H1 (cell line): ENCODE data around the gene WNT7A. TPM values are rescaled to one million over a fixed set of nuclear protein-coding genes. Genes with fewer than 3 reads are reported as not detected.

ENCODE experiments used
- CTCF ChIA-PET: fragments of 300-600 bp; sonication (Branson Sonifier 250); formaldehyde crosslinking; loops from one replicate; lab custom pipeline; 2021; ENCODE audit not compliant: partially characterized antibody; lab: Charles Lee
- POLR2A ChIA-PET: fragments of 300-600 bp; sonication (Branson Sonifier 250); formaldehyde crosslinking; loops from one replicate; lab custom pipeline; 2021; ENCODE audit warnings: inconsistent platforms; ENCODE audit not compliant: partially characterized antibody; lab: Charles Lee
- DNase-seq, 2 experiments: peaks; one replicate each; pipeline versions ENCODE4 v3.0.0 to v3.0.0-alpha.2; 2010 to 2022; ENCODE audit warnings: low spot score in 2 of 2, low read depth in 1 of 2, mixed read lengths in 1 of 2
- FAIRE-seq: peaks from 2 replicates; lab custom pipeline; 2011; peaks lifted over from hg19 to GRCh38; lab: Jason Lieb, UNC
- H2AFZ ChIP-seq: 2 replicates; pipeline ENCODE4 v1.8.1; 2012; ENCODE audit warnings: low read length, inconsistent platforms
- H2AK5ac ChIP-seq: 2 replicates; pipeline ENCODE4 v1.6.1; 2013; ENCODE audit warnings: low read depth, low read length
- H2BK120ac ChIP-seq: replicated peaks from 2 replicates; pipeline ENCODE3; 2013; ENCODE audit warnings: low read depth, low read length, inconsistent platforms
- H2BK12ac ChIP-seq: 2 replicates; pipeline ENCODE4 v1.6.1; 2013; ENCODE audit warnings: low read depth, low read length
- H2BK15ac ChIP-seq: 2 replicates; pipeline ENCODE4 v1.6.1; 2013; ENCODE audit warnings: low read length
- H2BK20ac ChIP-seq: 2 replicates; pipeline ENCODE4 v1.6.1; 2013; ENCODE audit warnings: low read length
- H2BK5ac ChIP-seq: 2 replicates; pipeline ENCODE4 v1.6.1; 2013; ENCODE audit warnings: low read depth, low read length
- H3K14ac ChIP-seq: 2 replicates; pipeline ENCODE4 v1.6.1; 2013; ENCODE audit warnings: inconsistent platforms; ENCODE audit not compliant: insufficient read length
- H3K18ac ChIP-seq: 2 replicates; pipeline ENCODE4 v1.6.1; 2013; ENCODE audit warnings: low read length; ENCODE audit errors: extremely low read depth
- H3K23ac ChIP-seq: 2 replicates; pipeline ENCODE4 v1.6.1; 2013; ENCODE audit warnings: inconsistent platforms; ENCODE audit not compliant: insufficient read length
- H3K23me2 ChIP-seq: 2 replicates; pipeline ENCODE4 v1.6.1; 2013; ENCODE audit warnings: low read depth, low read length
- H3K27ac ChIP-seq: 2 replicates; pipeline ENCODE4 v1.6.1; 2011; ENCODE audit warnings: low read depth, low read length, inconsistent platforms
- H3K27me3 ChIP-seq, 4 experiments: replicated peaks in 1 of 4; 1 replicate in 1 of 4; 2 replicates in 3 of 4; pipeline versions ENCODE4 v1.6.1 to v1.8.1; 2011 to 2013; ENCODE audit warnings: low read length in 3 of 4, mild to moderate bottlenecking in 3 of 4, inconsistent platforms in 2 of 4, mixed read lengths in 2 of 4, moderate library complexity in 1 of 4; ENCODE audit not compliant: control insufficient read depth in 3 of 4, insufficient read depth in 3 of 4; ENCODE audit errors: extremely low read depth in 1 of 4
- H3K36me3 ChIP-seq, 4 experiments: 2 replicates each; pipeline versions ENCODE4 v1.6.1 to v1.8.1; 2011 to 2013; ENCODE audit warnings: mild to moderate bottlenecking in 4 of 4, low read length in 3 of 4, moderate library complexity in 2 of 4, control low read depth in 1 of 4, inconsistent platforms in 1 of 4; ENCODE audit not compliant: insufficient read depth in 4 of 4, control insufficient read depth in 2 of 4
- H3K4ac ChIP-seq: replicated peaks from 2 replicates; pipeline ENCODE3; 2013; ENCODE audit warnings: low read length, low read depth, mixed read lengths, inconsistent platforms; ENCODE audit not compliant: insufficient read length
- H3K4me1 ChIP-seq, 4 experiments: replicated peaks in 1 of 4; 1 replicate in 1 of 4; 2 replicates in 3 of 4; pipeline versions ENCODE4 v1.6.1 to v1.8.1; 2011 to 2013; ENCODE audit warnings: low read length in 3 of 4, inconsistent platforms in 2 of 4, mixed read lengths in 1 of 4; ENCODE audit not compliant: insufficient read depth in 4 of 4, control insufficient read depth in 3 of 4
- H3K4me2 ChIP-seq, 2 experiments: 2 replicates each; pipeline versions ENCODE4 v1.6.1 to v1.8.1; 2011 to 2013; ENCODE audit warnings: low read depth in 2 of 2, low read length in 2 of 2, control low read depth in 1 of 2, inconsistent platforms in 1 of 2, mild to moderate bottlenecking in 1 of 2; ENCODE audit not compliant: insufficient read depth in 1 of 2
- H3K4me3 ChIP-seq, 4 experiments: fragments of 200-600, 300-600 bp in 1 of 4; sonication (generic), shearing (Covaris generic), sonication (Bioruptor Twin) in 1 of 4; 2 replicates each; pipeline versions ENCODE4 v1.5.1 to v1.8.1; 2011 to 2016; ENCODE audit warnings: low read length in 4 of 4, low read depth in 3 of 4, control low read depth in 2 of 4, inconsistent platforms in 2 of 4, mild to moderate bottlenecking in 2 of 4, mixed read lengths in 1 of 4, moderate library complexity in 1 of 4; ENCODE audit not compliant: insufficient read depth in 2 of 4; ENCODE audit errors: extremely low read depth in 1 of 4
- H3K56ac ChIP-seq: replicated peaks from 2 replicates; pipeline ENCODE3; 2013; ENCODE audit warnings: low read depth, mild to moderate bottlenecking, mixed read lengths, low read length, inconsistent platforms; ENCODE audit not compliant: insufficient read length
- H3K79me1 ChIP-seq: 2 replicates; pipeline ENCODE4 v1.6.1; 2013; ENCODE audit warnings: low read depth, low read length, control low read depth
- H3K79me2 ChIP-seq, 2 experiments: 2 replicates each; pipeline versions ENCODE4 v1.6.1 to v1.8.1; 2012 to 2013; ENCODE audit warnings: low read length in 2 of 2, mild to moderate bottlenecking in 2 of 2, inconsistent platforms in 1 of 2; ENCODE audit not compliant: insufficient read depth in 2 of 2, control insufficient read depth in 1 of 2
- H3K9ac ChIP-seq, 4 experiments: replicated peaks in 1 of 4; 1 replicate in 1 of 4; 2 replicates in 3 of 4; pipeline versions ENCODE4 v1.6.1 to v1.8.1; 2011 to 2013; ENCODE audit warnings: low read depth in 3 of 4, low read length in 3 of 4, control low read depth in 2 of 4, mild to moderate bottlenecking in 2 of 4, moderate library complexity in 2 of 4, inconsistent platforms in 1 of 4; ENCODE audit errors: extremely low read depth in 1 of 4
- H3K9me3 ChIP-seq, 2 experiments: 2 replicates each; pipeline versions ENCODE4 v1.6.1 to v1.8.1; 2012 to 2013; ENCODE audit warnings: mild to moderate bottlenecking in 2 of 2, moderate library complexity in 2 of 2, control low read depth in 1 of 2, inconsistent platforms in 1 of 2, low read depth in 1 of 2, low read length in 1 of 2, mixed read lengths in 1 of 2; ENCODE audit not compliant: insufficient read depth in 2 of 2
- H4K20me1 ChIP-seq, 2 experiments: replicated peaks in 1 of 2; 2 replicates each; pipeline versions ENCODE3 to v1.8.1; 2011 to 2013; ENCODE audit warnings: inconsistent platforms in 2 of 2, low read length in 2 of 2, mild to moderate bottlenecking in 1 of 2; ENCODE audit not compliant: insufficient read depth in 2 of 2, control insufficient read depth in 1 of 2
- H4K5ac ChIP-seq: 2 replicates; pipeline ENCODE4 v1.6.1; 2013; ENCODE audit warnings: low read length, low read depth, mixed read lengths, inconsistent platforms; ENCODE audit not compliant: insufficient read length
- H4K8ac ChIP-seq: 2 replicates; pipeline ENCODE4 v1.8.0; 2013; ENCODE audit warnings: mild to moderate bottlenecking, moderate library complexity, low read length, inconsistent platforms; ENCODE audit not compliant: insufficient read depth; ENCODE audit errors: extremely low read depth
- H4K91ac ChIP-seq: replicated peaks from 2 replicates; pipeline ENCODE3; 2013; ENCODE audit warnings: low read length, mixed read lengths, inconsistent platforms; ENCODE audit not compliant: insufficient read length
- ATF2 ChIP-seq: IDR thresholded peaks from 2 replicates; pipeline ENCODE4 v1.6.1; 2012; ENCODE audit warnings: low read length, inconsistent platforms
- E2F6 ChIP-seq: IDR thresholded peaks from 2 replicates; pipeline ENCODE4 v1.6.1; 2012; ENCODE audit warnings: inconsistent platforms
- JUND ChIP-seq: IDR thresholded peaks from 2 replicates; pipeline ENCODE4 v1.6.1; 2011; ENCODE audit warnings: mild to moderate bottlenecking, improper control_type of control experiment, low read length
- NANOG ChIP-seq: IDR thresholded peaks from 2 replicates; pipeline ENCODE4 v1.6.1; 2011; ENCODE audit warnings: low read length, low read depth, mild to moderate bottlenecking, inconsistent platforms; ENCODE audit not compliant: insufficient read depth, poor library complexity, severe bottlenecking
- RAD21 ChIP-seq, 2 experiments: IDR thresholded peaks in 1 of 2; conservative IDR thresholded peaks in 1 of 2; 2 replicates each; pipeline ENCODE4 v1.6.1; 2011; ENCODE audit warnings: low read depth in 2 of 2, low read length in 2 of 2, improper control_type of control experiment in 1 of 2, inconsistent platforms in 1 of 2, mild to moderate bottlenecking in 1 of 2, moderate library complexity in 1 of 2
- SIN3A ChIP-seq, 2 experiments: IDR thresholded peaks in 1 of 2; conservative IDR thresholded peaks in 1 of 2; 2 replicates each; pipeline ENCODE4 v1.6.1; 2011 to 2012; ENCODE audit warnings: low read length in 2 of 2, improper control_type of control experiment in 1 of 2, low read depth in 1 of 2, mild to moderate bottlenecking in 1 of 2
- TBP ChIP-seq: IDR thresholded peaks from 2 replicates; pipeline ENCODE4 v1.6.1; 2011; ENCODE audit warnings: low read depth, low read length, improper control_type of control experiment
- TEAD4 ChIP-seq: IDR thresholded peaks from 2 replicates; pipeline ENCODE4 v1.6.1; 2012; ENCODE audit warnings: low read depth, low read length, inconsistent platforms, mixed read lengths
- WGBS, 2 experiments: shearing (Covaris generic) in 1 of 2; methylation state at CpG; one replicate each; pipeline versions ENCODE4 v1.1.6 to v1.1.7; 2013 to 2015; ENCODE audit warnings: low lambda C conversion rate in 2 of 2, mixed read lengths in 2 of 2, inconsistent platforms in 1 of 2, low coverage in 1 of 2, missing lambda C conversion rate in 1 of 2; ENCODE audit not compliant: insufficient replicate concordance in 2 of 2, insufficient coverage in 1 of 2, insufficient read length in 1 of 2; ENCODE audit errors: extremely low coverage in 1 of 2, missing lambda C conversion rate in 1 of 2; 5-methylcytosine and 5-hydroxymethylcytosine counted together
- polyA plus RNA-seq, 7 experiments: library from polyadenylated mRNA; depleted of rRNA in 3 of 7; stranded (reverse) in 5 of 7; unstranded in 2 of 7; fragments of >200 nt in 5 of 7; fragments of 200-250 nt in 2 of 7; gene quantifications; 1 replicate in 5 of 7; 2 replicates in 1 of 7; 4 replicates in 1 of 7; pipeline versions ENCODE4 v1.2.1 to v1.2.3, GENCODE V29; 2011 to 2013; ENCODE audit warnings: missing spikeins in 2 of 7, mixed read lengths in 2 of 7
- total RNA-seq: library from RNA; stranded (reverse); fragmentation: NEBNext Ultra II Directional; extraction: Animal tissue kit (Norgen Biotek cat#: 25700); gene quantifications from 2 replicates; pipeline ENCODE4 v1.2.1, GENCODE V29; 2021

Gene WNT7A
- total and polyA plus RNA-seq, 2 of the 8 experiments (the other 6 are each of a cell fraction or from before 2014, with no cell fraction given) = 0.02 TPM; not detected in 1

- Histone ChIP-seq H3K79me1 (no peaks in the 10 kb centered on the region), H4K91ac (no peak overlapping the region), H2BK5ac (no peak overlapping the region), H4K20me1 (no peaks in the 10 kb centered on the region), H2BK20ac (no peak overlapping the region), H3K4ac (no peak overlapping the region), H2BK12ac (no peak overlapping the region), H3K23ac (no peak overlapping the region), H4K8ac (peak overlapping the region; percentile 65; the same call in 1 of the 2 replicates), H3K23me2 (no peaks in the 10 kb centered on the region), H3K56ac (no peak overlapping the region), H4K5ac (no peak overlapping the region), H3K27ac (no peak overlapping the region), H2AFZ (no peak overlapping the region), H3K4me2 (no peak overlapping the region), H3K9ac (0 out of 7 replicates have a peak overlapping the region, but pooled peaks of 1 of the 4 experiments have one; percentile 13), H3K36me3 (no peaks in the 10 kb centered on the region), H2AK5ac (no peak overlapping the region), H3K79me2 (no peaks in the 10 kb centered on the region), H3K4me3 (no peak overlapping the region), H3K9me3 (no peaks in the 10 kb centered on the region), H2BK120ac (no peak overlapping the region), H3K4me1 (peaks cover 0 to 7% (median under 1%) of the 10 kb centered on the region in 4 experiments; a peak in 2 of 7 replicates), H3K18ac (no peak overlapping the region), H3K14ac (no peak overlapping the region), H2BK15ac (no peak overlapping the region), H3K27me3 (peaks cover 0 to 3% (median 0%) of the 10 kb centered on the region in 4 experiments; a peak in 1 of 7 replicates)
- 89% methylated on average over 14 of the region's 14 CpGs; no CpG with 5 or more reads in 1 of the 2 experiments for WGBS, 2 experiments
- CTCF ChIA-PET = interaction anchor here (1.0 to 3.2 kb wide), 6 partner anchors 28 to 134 kb away, joined by 3 to 16 read pairs (median 6); partner anchors contain the start of gene WNT7A
- POLR2A ChIA-PET = no interaction called here
- FAIRE-seq (no peak), DNase-seq (no peak)
- TF ChIP-seq JUND (no peak), NANOG (no peak), E2F6 (no peak), RAD21 (IDR thresholded peaks at IDR 0.05 in 1 of 2, conservative IDR thresholded peaks at IDR 0.05 in 1 of 2; ENCODE audit: low read depth in 2 of 2, low read length in 2 of 2) (no peak), TBP (no peak), SIN3A (conservative IDR thresholded peaks at IDR 0.05 in 1 of 2, IDR thresholded peaks at IDR 0.05 in 1 of 2; ENCODE audit: low read depth in 1 of 2, low read length in 2 of 2) (no peak), ATF2 (no peak), TEAD4 (no peak)
Measured at GRCh38 chr3:13791198-13792050, 88.4 kb downstream of the WNT7A start.
